PFSK-1 (cell line): ENCODE results near the gene C1QTNF12.

ENCODE experiments used
- POLR2AphosphoS5 ChIP-seq: IDR thresholded peaks from 2 replicates; pipeline ENCODE4 v1.6.1; 2012; ENCODE audit warnings: low read depth, mild to moderate bottlenecking, control low read depth, low read length, moderate library complexity
- REST ChIP-seq, 2 experiments: IDR thresholded peaks; 2 replicates each; pipeline versions ENCODE4 v1.6.1 to v1.8.0; 2011 to 2012; ENCODE audit warnings: low read depth in 2 of 2, low read length in 2 of 2, control low read depth in 1 of 2, inconsistent platforms in 1 of 2, mild to moderate bottlenecking in 1 of 2, moderate library complexity in 1 of 2; ENCODE audit not compliant: insufficient read depth in 1 of 2

DNA sequence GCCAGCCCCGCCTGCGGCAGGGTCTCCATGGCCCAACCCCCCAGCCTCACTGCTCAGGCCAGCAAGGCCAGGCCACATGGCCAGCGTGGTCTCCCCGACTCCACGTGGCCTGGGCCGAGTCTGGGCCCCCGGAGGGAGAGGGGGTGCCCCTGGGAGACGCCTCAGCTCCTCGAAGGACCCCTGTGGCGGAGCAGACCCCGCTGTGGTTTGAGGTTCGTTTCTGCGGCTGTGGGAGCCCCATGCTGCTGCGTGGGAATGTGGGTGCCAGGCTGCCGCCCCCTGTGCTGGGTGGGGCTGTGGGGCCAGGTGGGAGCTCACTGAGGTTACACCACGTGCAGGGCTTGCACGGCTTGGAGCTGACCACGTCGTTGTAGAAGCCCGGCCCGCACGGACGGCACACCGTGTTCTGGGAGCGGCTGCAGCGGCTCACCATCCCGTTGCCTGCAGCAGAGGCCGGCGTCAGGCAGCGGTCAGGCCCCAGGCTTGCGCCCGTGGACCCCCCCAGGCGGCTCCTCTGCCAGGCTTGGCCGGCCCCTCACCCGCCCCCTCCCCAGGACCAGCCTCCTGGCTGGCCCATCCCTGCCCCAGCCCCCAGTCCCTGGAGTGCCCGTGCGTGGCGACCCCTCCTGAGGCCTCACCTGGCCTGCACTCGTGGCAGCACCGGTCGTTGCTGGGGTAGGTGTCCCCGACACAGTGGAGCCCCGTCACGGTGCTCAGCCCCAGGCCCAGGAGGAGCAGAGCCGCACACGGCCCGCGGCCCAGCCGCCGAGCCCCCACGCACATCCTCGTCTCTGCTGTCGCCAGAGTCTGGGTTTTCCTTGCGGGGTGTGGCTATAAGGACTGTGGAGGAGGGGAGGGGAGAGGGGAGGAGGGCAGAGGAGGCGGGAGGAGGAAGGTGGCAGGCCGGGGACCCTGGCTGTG is 32.9 kb downstream of the C1QTNF12 start, which contains the start of gene TNFRSF4:
- TF ChIP-seq POLR2AphosphoS5 (no peak), REST (IDR thresholded peaks at IDR 0.05; ENCODE audit: insufficient read depth in 1 of 2, low read depth in 2 of 2, low read length in 2 of 2) (no peak)
